HG02840 (cell line): ENCODE results near the gene MERTK.

ENCODE experiments used
- ATAC-seq: cut with Tn5 transposase; IDR thresholded peaks from one replicate; pipeline ENCODE4 v1.9.1; 2021; ENCODE audit warnings: mild to moderate bottlenecking, moderate library complexity, moderate number of reproducible peaks; ENCODE audit not compliant: unreplicated experiment, low FRiP score

Gene MERTK

DNA sequence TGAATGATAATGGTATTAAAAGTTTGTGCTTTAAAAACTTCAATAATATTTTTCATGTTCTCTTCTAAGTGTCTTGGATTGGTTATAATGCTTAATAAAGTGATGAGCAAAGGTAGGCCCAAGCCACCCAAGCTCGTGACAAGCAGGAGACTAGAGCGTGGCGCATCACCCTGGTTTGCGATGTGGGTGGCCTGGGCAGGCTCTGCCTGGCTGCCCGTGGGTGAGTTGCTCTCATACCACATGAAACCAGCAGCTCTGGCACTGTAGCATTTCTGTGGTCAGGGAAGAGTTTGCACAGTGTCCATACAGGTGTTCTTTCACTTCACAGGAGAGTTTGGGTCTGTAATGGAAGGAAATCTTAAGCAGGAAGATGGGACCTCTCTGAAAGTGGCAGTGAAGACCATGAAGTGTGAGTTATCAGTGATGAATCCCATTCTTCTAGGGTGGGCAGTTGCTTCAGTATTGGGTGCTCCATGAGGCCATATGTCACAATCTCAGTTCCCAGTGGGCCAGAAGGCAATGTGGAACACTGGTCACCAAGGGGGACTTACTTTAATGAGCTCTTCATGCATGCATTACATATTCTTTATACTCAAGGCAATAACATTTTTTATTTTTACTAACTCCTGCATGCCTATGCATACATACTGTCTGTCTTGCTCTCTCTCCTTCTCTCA, 105.3 kb downstream of the MERTK start:
- ATAC-seq, result no peak

DNA sequence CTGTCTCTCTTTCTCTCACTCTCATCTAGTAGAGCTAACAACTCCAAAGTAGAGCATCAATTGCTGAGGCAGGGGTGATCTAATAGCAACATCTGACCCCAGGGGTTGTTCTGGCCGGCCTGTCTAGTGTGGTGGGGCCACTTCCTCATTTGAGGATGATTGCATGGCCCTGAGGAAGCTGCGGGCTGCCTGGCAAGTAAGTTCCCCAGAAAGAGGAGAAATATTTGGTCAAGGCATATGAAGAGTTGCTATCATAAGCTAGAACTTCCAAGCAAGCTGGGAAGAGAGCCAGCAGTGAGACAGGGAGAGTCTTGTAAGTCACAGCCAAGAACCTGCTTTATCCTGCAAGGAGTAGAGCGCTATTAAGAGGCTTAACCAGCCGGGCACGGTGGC, 105.8 kb downstream of the MERTK start:
- no peak for ATAC-seq

DNA sequence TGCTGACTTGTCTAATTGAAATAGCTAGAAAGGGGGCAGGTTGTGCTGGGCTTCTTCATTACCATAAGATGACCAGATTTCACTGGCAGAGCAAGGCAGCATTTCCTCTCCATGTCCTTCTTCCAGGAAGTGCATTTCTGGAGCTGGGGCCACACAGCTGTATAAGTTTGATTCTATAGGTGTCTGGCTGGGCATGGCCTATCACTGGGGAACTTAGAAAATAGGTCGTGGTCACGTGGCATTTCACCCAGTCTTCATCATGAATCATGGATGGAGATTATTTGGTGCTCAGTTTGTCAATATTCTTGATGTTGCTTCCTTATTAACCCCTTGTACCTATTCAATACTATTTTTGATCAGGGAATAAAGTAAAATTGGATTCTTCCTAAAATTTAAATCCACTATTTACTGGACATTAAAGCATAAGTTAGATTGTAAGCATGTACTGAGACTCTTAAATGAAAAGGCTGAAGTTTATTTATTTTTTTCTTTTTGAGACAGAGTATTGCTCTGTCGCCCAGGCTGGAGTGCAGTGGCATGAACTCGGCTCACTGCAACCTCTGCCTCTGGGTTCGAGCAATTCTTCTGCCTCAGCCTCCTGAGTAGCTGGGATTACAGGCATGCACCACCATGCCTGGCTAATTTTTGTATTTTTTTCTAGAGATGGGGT, 107.1 kb downstream of the MERTK start:
- ATAC-seq, result no peak

DNA sequence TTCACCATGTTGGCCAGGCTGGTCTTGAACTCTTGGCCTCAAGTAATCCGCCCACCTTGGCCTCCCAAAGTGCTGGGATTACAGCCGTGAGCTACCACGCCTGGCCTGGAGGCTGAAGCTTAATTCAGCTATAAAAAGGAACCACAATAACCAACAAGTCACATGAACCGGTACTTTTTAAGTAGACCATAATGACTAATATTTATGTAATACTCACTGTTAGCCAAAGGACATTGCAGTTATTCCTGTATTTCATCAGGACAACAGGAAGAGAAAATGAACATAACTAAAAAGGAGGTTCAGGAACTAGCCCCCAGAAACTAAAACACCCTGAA, 107.6 kb downstream of the MERTK start:
- ATAC-seq, result no peak

GRCh38 chr2:112007493-112007892, 109.1 kb downstream of the MERTK start:
- no peak for ATAC-seq

GRCh38 chr2:112008910-112009485, 110.6 kb downstream of the MERTK start:
- no peak for ATAC-seq

DNA sequence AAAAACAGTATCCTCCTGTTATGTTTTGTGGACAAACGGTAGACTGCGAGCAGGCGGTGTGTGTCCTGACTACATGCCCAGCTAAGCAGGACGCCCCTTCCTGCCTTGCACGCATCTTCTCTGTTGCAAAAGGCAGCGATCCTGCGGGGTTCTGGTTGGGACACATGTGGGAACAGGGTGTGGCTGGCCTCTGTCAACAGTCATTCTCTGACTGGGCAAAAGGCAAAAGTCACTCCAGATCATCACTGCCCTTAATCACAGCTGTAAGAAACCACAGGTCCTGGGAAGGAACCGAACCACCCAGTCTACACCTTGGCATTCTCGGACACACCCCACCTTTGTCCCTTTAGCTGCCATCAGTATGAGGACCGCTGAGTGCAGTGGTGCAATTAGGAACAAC, 112.3 kb downstream of the MERTK start:
- ATAC-seq, result no peak

DNA sequence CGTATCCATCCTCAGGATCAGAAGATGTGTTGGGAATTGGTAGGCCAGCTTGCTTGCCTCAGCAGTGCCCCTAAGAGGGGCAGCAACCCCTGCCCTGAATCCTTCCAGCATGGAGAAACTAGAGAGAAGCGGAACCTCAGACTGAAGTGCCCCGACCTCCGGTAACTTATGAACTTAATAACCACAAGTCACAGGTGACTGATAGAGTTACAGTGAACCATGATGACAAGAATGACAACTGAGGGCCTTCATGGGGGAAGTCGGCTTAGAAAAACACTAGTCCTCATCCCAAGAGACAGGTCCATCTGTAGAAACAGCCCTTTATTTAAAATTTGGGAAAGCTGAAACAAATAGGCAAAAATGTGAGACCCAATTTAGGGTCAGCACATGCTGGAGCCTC, 114.1 kb downstream of the MERTK start:
- no peak for ATAC-seq

GRCh38 chr2:112018846-112019245, 120.4 kb downstream of the MERTK start:
- no peak for ATAC-seq

- ATAC-seq, result no peak
Observed at GRCh38 chr2:112019569-112019982, 121.2 kb downstream of the MERTK start.

GRCh38 chr2:112020561-112020960, 122.2 kb downstream of the MERTK start:
- ATAC-seq, result no peak

- no peak for ATAC-seq
Observed at GRCh38 chr2:112021290-112021689, 122.9 kb downstream of the MERTK start.

- ATAC-seq, result no peak
Observed at GRCh38 chr2:112021781-112022231, 123.4 kb downstream of the MERTK start.

GRCh38 chr2:112023707-112024106, 125.3 kb downstream of the MERTK start:
- no peak for ATAC-seq

GRCh38 chr2:112024231-112024630, 125.8 kb downstream of the MERTK start:
- no peak for ATAC-seq

DNA sequence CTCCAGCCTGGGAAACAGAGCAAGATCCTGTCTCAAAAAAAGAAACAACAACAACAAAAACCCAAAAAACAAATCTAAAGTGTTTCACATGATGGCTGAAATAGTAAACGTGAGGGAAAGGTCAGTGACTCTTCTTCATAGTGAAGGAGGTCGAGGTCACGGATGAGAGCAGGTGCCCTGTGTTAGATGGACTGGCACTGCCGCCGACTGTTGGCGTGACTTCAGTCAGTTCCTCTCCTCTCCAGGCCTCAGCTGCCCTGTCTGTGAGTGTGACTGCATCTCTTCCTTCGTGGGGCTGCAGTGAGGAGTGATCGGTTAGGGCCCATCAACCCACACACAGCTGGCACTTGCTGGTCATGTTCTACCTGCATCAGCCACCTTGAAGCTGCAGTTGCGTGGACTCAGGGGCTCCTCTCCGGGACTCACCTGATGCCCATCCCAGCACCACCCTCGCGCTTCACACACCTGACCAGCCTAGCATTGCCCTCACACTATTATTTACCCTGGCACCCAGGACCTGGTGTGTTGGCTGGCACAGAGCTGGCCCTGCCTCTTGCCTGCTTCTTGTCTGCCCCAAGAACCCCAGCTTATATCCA, 126.6 kb downstream of the MERTK start:
- ATAC-seq, result no peak

DNA sequence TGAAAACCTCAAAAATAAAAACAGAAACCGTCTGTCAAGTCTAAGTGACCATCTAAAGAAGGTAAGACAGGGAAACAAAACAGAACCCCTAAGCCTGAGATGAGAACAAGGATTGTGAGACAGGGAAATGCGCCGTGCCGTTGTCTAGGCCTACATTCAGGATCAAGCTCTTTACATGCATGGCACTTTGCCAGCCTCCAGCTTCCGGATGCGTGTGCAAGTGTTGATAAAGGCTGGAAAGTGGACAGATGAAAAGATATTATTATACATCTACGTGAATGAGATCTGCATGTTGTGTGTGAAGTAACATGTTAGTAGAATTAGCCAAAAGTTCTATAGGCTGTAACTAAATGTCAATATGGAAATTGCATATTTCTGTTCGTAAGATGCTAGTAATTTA, 128.1 kb downstream of the MERTK start:
- no peak for ATAC-seq

DNA sequence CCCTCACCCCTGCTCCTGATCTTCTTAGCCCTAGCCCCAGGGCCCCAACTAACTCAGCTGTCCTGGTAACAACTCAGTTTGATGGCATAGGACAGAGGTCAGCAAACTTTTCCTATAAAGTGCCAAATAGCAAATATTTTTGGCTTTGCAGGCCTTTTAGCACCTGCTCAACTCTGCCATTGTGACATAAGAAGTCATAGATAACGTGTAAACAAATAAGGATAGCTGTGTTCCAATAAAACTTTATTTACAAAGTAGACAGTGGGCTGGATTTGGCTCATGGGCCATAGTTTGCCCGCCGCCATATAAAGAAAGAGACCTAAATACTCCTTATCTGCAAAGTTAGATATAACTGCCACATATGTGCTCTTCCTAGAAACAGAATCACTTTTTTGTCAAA, 129.4 kb downstream of the MERTK start:
- ATAC-seq, result no peak

- no peak for ATAC-seq
Observed at GRCh38 chr2:112029164-112029563, 130.8 kb downstream of the MERTK start.

DNA sequence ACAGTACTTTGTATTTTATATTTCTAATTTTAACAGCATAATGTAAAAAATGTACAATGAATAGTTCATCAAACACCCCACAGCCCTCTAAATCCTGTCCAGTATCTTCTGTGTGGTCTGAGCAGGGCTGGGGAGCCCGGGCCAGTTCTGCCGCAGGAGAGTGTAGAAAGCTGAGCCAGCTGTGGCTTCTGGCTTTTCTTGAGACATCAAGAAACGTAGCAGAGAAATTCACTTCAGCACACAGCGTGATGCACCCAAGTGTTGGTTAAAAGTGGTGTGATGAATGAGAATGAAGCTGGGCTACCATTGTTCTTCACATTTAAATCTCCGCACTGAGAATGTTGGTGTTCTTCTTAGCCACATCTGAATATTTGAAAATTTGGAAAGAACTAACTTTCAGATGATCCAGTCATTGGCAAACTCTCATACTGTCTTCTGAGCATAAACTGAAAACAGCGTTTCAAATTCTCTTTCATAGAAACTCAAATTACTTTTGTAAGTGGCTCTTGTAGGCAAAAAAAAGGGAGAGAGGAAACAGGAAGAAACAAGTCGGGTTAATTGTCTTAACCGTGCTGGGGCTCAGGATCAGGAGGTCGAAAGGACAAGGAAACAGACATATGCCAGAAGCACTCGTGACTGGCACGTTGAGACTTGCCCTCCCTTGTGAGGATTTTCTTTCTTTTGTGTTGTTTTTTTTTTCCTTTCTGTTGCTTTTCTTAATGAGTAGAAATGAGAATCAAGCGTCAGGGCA, 133.2 kb downstream of the MERTK start:
- ATAC-seq, result no peak

DNA sequence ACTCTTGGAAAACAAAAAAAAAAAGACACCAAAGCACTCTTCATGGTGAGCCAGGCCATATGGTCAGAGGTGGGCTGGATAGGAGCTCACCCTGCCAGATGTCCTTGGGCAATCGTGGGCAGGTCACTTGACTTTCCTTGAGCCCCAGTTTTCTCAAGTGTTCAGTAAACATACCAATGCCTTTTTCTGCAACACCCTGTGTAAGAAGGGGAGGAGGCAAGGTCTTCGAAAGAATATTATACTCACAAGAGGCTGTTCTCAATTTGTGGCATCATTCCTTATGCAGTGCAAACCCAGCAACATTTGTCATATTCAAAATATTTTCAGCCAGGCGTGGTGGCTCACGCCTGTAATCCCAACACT, 133.8 kb downstream of the MERTK start:
- ATAC-seq, result no peak
